Measurements from ENCODE around the gene CDH16. TPM values are rescaled to one million over a fixed set of nuclear protein-coding genes. Genes with fewer than 3 reads are reported as not detected.

CDH16 gene
- total and polyA plus RNA-seq, 2 donors (not counting 3 experiments of a cell fraction or from before 2014, with no cell fraction given) = not detected

GRCh38 chr16:66863707-66864106, 55.0 kb downstream of the CDH16 start:
- Histone ChIP-seq H4K20me1 (replicated peaks; ENCODE audit: control insufficient read depth, extremely low read depth, insufficient read depth, low read length) (no peaks in the 10 kb centered on the region), H3K4me1 (ENCODE audit: control insufficient read depth, extremely low read depth, insufficient read depth, low read length) (no peaks in the 10 kb centered on the region), H3K36me3 (ENCODE audit: control insufficient read depth in 2 of 2, extremely low read depth in 1 of 2, insufficient read depth in 2 of 2, low read length in 2 of 2) (no peaks in the 10 kb centered on the region), H3K27ac (ENCODE audit: insufficient read depth, low read depth, low read length) (no peak overlapping the region), H3K9me3 (replicated peaks; ENCODE audit: control insufficient read depth, insufficient read depth, low read length) (no peaks in the 10 kb centered on the region), H3K4me3 (replicated peaks in 1 of 3; ENCODE audit: insufficient read depth in 1 of 3, low read depth in 1 of 3, low read length in 3 of 3) (no peak overlapping the region), H3K9me1 (replicated peaks; ENCODE audit: control insufficient read depth, extremely low read depth, insufficient read depth, low read length) (no peaks in the 10 kb centered on the region), H3K9ac (replicated peaks; ENCODE audit: extremely low read depth, insufficient read depth, low read length) (no peak overlapping the region), H3K4me2 (ENCODE audit: insufficient read depth, low read length) (no peak overlapping the region), H2AFZ (ENCODE audit: low read depth, low read length) (no peak overlapping the region), H3K27me3 (ENCODE audit: control insufficient read depth in 2 of 2, insufficient read depth in 2 of 2, low read length in 2 of 2) (no peaks in the 10 kb centered on the region), H3K79me2 (ENCODE audit: control insufficient read depth, insufficient read depth, low read length) (no peaks in the 10 kb centered on the region)
- ChIA-PET CTCF (no interaction called here), POLR2A (no interaction called here)
- dilution Hi-C loops (cut with MboI; ENCODE audit: extremely low pct_ligation_motif_present, low sequenced_read_pairs) = no loop called here
- intact Hi-C loops (cut with micrococcal nuclease) = no loop called here
- FAIRE-seq (no peak), DNase-seq (ENCODE audit: low read depth, low spot score) (no peak)
- TF ChIP-seq POLR2A (IDR thresholded peaks at IDR 0.05; ENCODE audit: low read depth, low read length) = no peak
- TF ChIP-seq FOS (IDR thresholded peaks at IDR 0.05; ENCODE audit: borderline replicate concordance, insufficient read depth, low read length) = no peak
- TF ChIP-seq, protein P1, sequence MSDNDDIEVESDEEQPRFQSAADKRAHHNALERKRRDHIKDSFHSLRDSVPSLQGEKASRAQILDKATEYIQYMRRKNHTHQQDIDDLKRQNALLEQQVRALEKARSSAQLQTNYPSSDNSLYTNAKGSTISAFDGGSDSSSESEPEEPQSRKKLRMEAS (IDR thresholded peaks at IDR 0.05; ENCODE audit: insufficient read depth, insufficient read length) = no peak
- no peak for TF ChIP-seq MYC (IDR thresholded peaks at IDR 0.05; ENCODE audit: low read depth, low read length)
- TF ChIP-seq GATA2 (IDR thresholded peaks at IDR 0.05; ENCODE audit: insufficient read depth, insufficient read length, low read depth, low read length) = no peak
- no peak for TF ChIP-seq CTCF (IDR thresholded peaks at IDR 0.05; ENCODE audit: extremely low read depth in 1 of 2, insufficient read depth in 1 of 2, low read depth in 1 of 2, low read length in 2 of 2)
- no TSS peak for BruUV-seq (replicated peaks)

DNA sequence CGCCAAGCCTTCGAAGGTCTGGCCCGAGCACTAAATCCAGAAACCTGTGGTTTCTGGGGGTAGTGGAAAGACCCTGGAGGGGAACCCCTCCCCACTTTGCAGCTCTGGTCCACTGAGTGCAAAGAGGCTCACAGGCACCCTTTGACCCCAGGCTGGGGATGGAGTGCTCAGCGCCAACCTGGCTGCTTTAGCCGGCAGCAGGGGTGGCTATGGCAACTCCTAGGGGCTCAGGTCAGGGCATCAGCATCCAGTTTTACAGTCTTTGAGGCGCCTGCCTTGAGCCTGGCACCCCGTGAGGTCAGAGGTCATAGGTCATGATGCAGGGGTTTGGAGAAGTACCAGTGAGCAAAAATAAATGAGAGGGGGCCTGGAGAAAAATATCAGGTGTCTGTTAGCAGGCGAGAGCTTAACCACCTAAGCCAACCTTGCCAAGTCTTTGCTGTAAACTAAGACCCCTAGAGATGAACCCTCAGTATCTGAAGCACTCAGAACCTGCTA, 56.6 kb downstream of the CDH16 start:
- Histone ChIP-seq H3K4me3 (replicated peaks in 1 of 3; ENCODE audit: insufficient read depth in 1 of 3, low read depth in 1 of 3, low read length in 3 of 3) (no peak overlapping the region), H3K9me3 (replicated peaks; ENCODE audit: control insufficient read depth, insufficient read depth, low read length) (no peaks in the 10 kb centered on the region), H3K36me3 (ENCODE audit: control insufficient read depth in 2 of 2, extremely low read depth in 1 of 2, insufficient read depth in 2 of 2, low read length in 2 of 2) (no peaks in the 10 kb centered on the region), H3K4me1 (ENCODE audit: control insufficient read depth, extremely low read depth, insufficient read depth, low read length) (no peaks in the 10 kb centered on the region), H4K20me1 (replicated peaks; ENCODE audit: control insufficient read depth, extremely low read depth, insufficient read depth, low read length) (no peaks in the 10 kb centered on the region), H3K79me2 (ENCODE audit: control insufficient read depth, insufficient read depth, low read length) (no peaks in the 10 kb centered on the region), H3K9ac (replicated peaks; ENCODE audit: extremely low read depth, insufficient read depth, low read length) (no peak overlapping the region), H3K27me3 (ENCODE audit: control insufficient read depth in 2 of 2, insufficient read depth in 2 of 2, low read length in 2 of 2) (no peaks in the 10 kb centered on the region), H3K27ac (ENCODE audit: insufficient read depth, low read depth, low read length) (no peak overlapping the region), H3K4me2 (ENCODE audit: insufficient read depth, low read length) (no peak overlapping the region), H2AFZ (ENCODE audit: low read depth, low read length) (no peak overlapping the region), H3K9me1 (replicated peaks; ENCODE audit: control insufficient read depth, extremely low read depth, insufficient read depth, low read length) (no peaks in the 10 kb centered on the region)
- ChIA-PET POLR2A (no interaction called here), CTCF (interaction anchor here (1.2 to 3.0 kb wide), 5 partner anchors 11 to 253 kb away, joined by 4 to 12 read pairs (median 5); partner anchors contain the start of gene NAE1)
- no peak for DNase-seq (ENCODE audit: low read depth, low spot score)
- intact Hi-C loops (cut with micrococcal nuclease) (no loop called here), dilution Hi-C loops (cut with MboI; ENCODE audit: extremely low pct_ligation_motif_present, low sequenced_read_pairs) (no loop called here)
- no peak for FAIRE-seq
- no TSS peak for BruUV-seq (replicated peaks)
- TF ChIP-seq GATA2 (IDR thresholded peaks at IDR 0.05; ENCODE audit: insufficient read depth, insufficient read length, low read depth, low read length) (no peak), CTCF (IDR thresholded peaks at IDR 0.05; ENCODE audit: extremely low read depth in 1 of 2, insufficient read depth in 1 of 2, low read depth in 1 of 2, low read length in 2 of 2) (no peak), POLR2A (IDR thresholded peaks at IDR 0.05; ENCODE audit: low read depth, low read length) (no peak), EZH2 (IDR thresholded peaks at IDR 0.05; ENCODE audit: borderline replicate concordance, low read depth, low read length, severe bottlenecking) (no peak), JUN (IDR thresholded peaks at IDR 0.05; ENCODE audit: borderline replicate concordance, insufficient read depth, insufficient read length, low read depth) (no peak), MYC (IDR thresholded peaks at IDR 0.05; ENCODE audit: low read depth, low read length) (no peak), POLR2AphosphoS5 (IDR thresholded peaks at IDR 0.05; ENCODE audit: insufficient read depth, low read depth, low read length) (no peak), FOS (IDR thresholded peaks at IDR 0.05; ENCODE audit: borderline replicate concordance, insufficient read depth, low read length) (no peak)
- TF ChIP-seq, protein P1 (IDR thresholded peaks at IDR 0.05; ENCODE audit: insufficient read depth, insufficient read length) = no peak
